GM12864 (cell line): ENCODE results near the gene TFAP2D.

ENCODE experiments used
- DNase-seq: peaks from one replicate; pipeline ENCODE4 v3.0.0-alpha.2; 2011; ENCODE audit warnings: low read depth
- H3K4me3 ChIP-seq: 2 replicates; pipeline ENCODE4 v1.5.1; 2011; ENCODE audit warnings: mild to moderate bottlenecking, low read depth, low read length, control low read depth
- TF ChIP-seq, protein P1 (sequence below): IDR thresholded peaks from 2 replicates; pipeline ENCODE4 v1.5.1; 2011; ENCODE audit warnings: low read depth, mild to moderate bottlenecking, moderate library complexity, low read length, control low read depth, inconsistent platforms; ENCODE audit errors: missing control alignments

TFAP2D gene

DNA sequence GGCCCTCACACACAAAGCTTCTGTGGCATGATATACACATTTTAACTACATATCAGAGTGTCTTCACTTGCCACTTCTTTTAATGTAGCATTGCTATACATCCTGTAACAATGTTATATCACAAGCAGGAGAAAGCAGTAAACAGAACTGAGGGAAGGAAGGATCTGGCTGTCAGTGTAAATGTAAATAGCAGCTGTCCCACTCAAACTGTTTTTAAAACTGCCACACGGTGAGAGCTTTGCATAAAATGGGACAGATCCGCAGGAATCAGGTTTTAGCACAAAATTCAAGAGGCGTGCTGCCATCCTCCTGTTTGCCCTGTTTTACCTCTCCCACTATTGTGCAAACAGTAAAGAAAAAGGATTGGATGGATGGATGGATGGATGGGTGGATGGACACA lies 28.8 kb downstream of the TFAP2D start:
- H3K4me3 ChIP-seq, result no peak overlapping the region
- DNase-seq, result no peak
- TF ChIP-seq, protein P1, sequence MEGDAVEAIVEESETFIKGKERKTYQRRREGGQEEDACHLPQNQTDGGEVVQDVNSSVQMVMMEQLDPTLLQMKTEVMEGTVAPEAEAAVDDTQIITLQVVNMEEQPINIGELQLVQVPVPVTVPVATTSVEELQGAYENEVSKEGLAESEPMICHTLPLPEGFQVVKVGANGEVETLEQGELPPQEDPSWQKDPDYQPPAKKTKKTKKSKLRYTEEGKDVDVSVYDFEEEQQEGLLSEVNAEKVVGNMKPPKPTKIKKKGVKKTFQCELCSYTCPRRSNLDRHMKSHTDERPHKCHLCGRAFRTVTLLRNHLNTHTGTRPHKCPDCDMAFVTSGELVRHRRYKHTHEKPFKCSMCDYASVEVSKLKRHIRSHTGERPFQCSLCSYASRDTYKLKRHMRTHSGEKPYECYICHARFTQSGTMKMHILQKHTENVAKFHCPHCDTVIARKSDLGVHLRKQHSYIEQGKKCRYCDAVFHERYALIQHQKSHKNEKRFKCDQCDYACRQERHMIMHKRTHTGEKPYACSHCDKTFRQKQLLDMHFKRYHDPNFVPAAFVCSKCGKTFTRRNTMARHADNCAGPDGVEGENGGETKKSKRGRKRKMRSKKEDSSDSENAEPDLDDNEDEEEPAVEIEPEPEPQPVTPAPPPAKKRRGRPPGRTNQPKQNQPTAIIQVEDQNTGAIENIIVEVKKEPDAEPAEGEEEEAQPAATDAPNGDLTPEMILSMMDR, result no peak

DNA sequence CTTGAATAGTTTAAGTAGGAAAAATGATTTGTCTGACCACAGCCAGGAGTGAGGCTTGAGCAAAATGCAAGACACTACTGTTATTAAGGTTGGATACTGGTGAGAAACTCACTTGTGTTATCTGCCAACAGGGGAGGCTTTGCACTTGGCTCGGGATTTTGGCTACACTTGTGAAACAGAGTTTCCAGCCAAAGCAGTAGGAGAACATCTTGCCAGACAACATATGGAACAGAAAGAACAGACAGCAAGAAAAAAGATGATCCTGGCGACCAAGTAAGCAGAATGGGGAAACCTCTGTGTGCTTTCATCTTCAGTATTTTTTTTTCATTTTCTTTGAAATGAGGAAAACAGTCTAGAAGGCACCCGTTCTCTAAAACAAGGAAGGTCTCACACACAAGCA lies 31.6 kb downstream of the TFAP2D start:
- DNase-seq, result no peak
- TF ChIP-seq, protein P1, result no peak
- no peak overlapping the region for H3K4me3 ChIP-seq

DNA sequence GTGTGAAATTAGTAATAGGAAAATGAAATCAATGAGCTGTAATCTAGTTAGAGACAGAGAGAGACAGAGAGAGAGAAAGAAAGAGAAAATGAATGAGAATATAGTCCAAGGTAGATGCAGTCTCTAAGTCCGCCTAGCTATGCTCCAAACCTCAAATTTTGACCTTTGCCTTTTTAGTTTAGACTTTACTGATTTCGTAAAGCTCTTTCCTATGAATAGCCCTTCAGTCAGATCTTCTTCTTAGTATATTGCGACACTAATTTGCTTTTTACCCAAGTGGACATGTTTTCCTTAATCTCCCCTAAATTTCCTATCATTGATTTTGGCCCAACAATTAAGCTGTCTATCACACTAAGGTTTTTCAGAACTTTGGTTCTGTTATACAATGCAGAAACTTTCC lies 49.5 kb downstream of the TFAP2D start:
- DNase-seq, result no peak
- TF ChIP-seq, protein P1, result no peak
- no peak overlapping the region for H3K4me3 ChIP-seq

DNA sequence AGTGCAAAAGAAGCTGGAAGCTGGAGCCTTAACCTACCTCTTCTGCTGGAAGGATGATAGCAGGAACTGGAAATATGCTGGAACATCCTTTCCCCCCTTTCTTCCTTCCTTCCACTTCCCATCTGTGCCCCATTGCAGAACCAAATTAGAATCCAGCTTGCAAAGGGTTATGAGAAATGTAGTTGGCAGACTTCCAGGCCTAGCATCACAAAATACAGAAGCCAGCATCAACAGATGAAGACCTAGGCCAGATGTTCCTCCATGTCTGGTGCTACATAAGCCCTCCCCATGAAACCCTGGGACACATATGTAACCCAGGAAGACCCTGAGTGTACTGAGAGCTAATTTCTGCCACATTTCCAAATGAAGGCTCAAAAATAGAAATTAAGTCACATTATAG lies 65.4 kb downstream of the TFAP2D start:
- no peak for DNase-seq

DNA sequence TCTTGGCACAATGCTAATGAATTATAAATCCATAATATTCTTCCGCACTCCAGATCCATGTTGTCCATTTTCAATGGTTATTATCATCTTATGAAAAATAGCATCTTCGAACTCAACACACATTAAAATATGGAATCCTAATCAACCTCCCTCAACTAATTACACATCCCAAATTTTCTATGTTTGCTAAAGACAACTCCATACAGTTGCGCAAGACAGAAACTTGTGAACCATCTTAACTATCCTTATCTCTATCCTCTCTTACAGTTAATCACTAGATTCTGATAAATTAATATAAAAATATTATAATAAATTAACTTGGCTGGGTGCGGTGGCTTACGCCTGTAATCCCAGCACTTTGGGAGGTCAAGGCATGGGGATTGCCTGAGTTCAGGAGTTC lies 67.1 kb downstream of the TFAP2D start:
- TF ChIP-seq, protein P1, result no peak
- DNase-seq, result no peak
- no peak overlapping the region for H3K4me3 ChIP-seq

More for the DNA sequence above, 65.4 kb downstream of the TFAP2D start:
- no peak overlapping the region for H3K4me3 ChIP-seq
- TF ChIP-seq, protein P1, result no peak

DNA sequence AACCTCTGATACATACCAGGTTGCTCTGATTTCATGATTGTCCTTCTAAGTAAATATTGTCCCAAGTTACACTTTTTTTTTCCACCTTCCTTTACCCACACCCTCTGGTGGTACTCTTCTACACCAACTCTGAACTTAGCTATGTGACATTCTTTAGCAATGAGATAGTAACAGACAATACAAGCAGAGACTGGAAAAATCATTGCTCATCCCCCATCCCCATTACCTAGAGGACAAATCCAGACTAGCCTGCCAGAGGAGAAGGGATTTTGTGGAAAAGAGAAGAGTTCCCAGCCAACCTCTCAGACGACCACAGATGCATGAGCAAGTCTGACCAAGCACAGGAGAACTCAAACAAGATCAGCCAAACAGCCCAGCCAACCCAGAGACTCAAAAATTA lies 72.6 kb downstream of the TFAP2D start:
- no peak for DNase-seq
- TF ChIP-seq, protein P1, result no peak
- no peak overlapping the region for H3K4me3 ChIP-seq

DNA sequence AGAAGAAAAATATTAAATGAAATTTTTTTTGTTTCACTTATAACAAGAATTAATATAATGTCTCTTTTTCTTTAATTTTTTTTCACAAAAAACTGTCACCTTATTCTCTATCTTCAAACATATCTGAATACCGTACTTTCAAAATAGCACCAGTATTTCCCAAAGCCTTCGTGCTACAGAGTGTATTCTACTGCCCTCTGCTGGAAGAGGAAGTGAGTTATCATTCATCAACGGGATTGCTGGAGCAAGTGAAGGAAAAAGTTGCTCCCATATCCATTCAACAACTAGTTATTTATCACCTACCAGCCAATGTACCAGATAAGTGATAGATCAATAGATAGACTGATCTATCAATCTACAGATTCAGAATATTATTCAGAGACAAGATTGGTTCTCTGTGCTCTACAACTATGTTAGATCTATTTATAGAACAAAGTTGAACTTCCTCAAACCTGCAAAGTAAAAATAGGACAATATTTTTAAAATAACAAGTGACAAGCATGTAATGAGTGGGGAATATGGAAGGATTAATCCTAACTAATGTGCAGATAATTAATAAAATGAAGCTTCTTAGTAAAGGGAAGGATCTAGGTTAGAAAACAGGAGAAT lies 78.7 kb downstream of the TFAP2D start:
- no peak for DNase-seq
- TF ChIP-seq, protein P1, result peak; percentile 71
- no peak overlapping the region for H3K4me3 ChIP-seq
